ENCODE results near the gene ADGRL1.
"Not testable (repeated sequence)": the region's sequence is repeated elsewhere in the genome, so short reads cannot be mapped to it uniquely, and the experiment has no call there.

The ADGRL1 gene

DNA sequence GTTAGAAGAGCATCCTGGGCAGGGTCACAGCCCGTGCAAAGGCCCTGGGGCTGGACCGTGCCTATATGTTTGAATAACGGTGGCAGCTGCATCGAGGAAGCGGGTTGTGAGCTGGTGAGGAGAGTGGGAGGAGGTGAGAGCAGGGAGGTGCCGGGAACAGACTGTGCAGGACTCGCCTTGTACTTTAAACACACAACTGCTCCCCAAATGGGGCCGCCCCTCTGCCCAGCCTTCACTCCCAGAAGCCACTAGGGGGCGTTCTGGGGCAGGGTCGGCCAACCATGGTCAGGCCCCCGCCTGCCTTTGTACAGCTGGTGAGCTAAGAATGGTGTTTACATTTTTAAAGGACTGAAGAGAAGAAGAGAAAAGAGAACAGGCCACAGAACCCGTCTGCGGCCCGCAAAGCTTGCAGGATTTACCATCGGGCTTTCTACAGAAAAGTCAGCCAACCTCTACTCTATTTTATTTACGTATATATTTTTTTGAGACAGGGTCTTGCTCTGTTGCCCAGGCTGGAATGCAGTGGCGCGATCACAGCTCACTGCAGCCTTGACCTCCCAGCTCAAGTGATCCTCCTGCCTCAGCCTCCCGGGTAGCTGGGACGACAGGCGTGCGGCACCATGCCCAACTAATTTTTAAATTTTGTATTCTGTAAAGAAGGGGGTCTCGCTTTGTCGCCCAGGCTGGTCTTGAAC is 5.7 kb downstream of the ADGRL1 start:
- DNase-seq (ENCODE audit: low read depth in 1 of 2, low spot score in 1 of 2) = peak in 1 of 2 experiments; percentile 54
- H3K4me3 ChIP-seq (replicated peaks; ENCODE audit: insufficient read depth, low read length); H3K27ac ChIP-seq (replicated peaks); H3K27me3 ChIP-seq (ENCODE audit: insufficient read depth, poor library complexity, severe bottlenecking): not testable (repeated sequence)

DNA sequence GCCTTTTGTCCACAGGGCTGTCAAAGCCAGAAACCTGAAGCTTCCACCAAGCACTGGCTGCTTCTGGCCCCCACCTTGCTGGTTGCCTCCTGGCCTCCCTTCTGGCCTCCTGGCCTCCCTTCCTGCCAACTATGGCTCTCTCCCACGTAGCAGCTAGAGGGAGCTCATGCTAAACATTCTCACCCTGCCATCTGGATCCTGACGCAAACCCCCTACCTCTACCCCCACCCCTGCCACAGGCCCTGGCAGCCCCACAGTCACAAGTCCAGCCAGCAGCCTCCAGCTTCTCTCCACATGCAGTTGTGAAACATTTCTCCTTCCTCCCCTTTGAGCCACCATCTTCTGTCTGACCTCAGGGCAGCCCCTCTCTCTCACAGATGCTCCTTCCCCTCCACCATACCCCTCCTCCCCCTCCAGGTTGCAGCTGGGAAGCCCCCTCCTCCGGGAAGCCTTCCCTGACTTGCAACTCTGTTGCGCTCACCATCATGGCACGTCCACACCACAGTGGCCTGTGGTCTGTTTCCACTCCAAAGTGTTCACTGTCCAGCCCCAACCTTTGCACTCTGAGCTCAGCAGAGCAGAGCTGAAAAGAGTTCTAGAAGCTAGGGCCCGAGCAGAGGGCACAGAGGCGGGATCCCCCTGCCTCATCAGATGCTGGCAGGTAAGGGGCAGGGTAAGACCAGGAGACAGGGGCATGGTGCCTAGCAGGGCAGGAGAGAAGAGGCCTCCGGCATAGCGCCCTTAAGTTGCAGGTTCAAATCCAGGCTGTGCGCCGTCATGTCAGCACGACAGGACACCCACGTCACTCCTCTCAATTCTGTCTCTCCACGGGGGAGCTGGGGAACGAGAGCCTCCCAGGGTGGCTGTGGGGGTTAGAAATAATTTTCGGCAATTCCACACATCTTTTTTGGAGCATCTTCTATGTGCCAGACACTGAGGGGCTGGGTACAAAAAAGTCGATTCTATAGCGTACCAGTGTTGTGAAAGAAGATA is 7.3 kb downstream of the ADGRL1 start:
- no peaks in the 10 kb centered on the region for H3K27me3 ChIP-seq (ENCODE audit: insufficient read depth, poor library complexity, severe bottlenecking)
- no peak overlapping the region for H3K4me3 ChIP-seq (replicated peaks; ENCODE audit: insufficient read depth, low read length)
- no peak overlapping the region for H3K27ac ChIP-seq (replicated peaks)
- TF ChIP-seq, protein P1, sequence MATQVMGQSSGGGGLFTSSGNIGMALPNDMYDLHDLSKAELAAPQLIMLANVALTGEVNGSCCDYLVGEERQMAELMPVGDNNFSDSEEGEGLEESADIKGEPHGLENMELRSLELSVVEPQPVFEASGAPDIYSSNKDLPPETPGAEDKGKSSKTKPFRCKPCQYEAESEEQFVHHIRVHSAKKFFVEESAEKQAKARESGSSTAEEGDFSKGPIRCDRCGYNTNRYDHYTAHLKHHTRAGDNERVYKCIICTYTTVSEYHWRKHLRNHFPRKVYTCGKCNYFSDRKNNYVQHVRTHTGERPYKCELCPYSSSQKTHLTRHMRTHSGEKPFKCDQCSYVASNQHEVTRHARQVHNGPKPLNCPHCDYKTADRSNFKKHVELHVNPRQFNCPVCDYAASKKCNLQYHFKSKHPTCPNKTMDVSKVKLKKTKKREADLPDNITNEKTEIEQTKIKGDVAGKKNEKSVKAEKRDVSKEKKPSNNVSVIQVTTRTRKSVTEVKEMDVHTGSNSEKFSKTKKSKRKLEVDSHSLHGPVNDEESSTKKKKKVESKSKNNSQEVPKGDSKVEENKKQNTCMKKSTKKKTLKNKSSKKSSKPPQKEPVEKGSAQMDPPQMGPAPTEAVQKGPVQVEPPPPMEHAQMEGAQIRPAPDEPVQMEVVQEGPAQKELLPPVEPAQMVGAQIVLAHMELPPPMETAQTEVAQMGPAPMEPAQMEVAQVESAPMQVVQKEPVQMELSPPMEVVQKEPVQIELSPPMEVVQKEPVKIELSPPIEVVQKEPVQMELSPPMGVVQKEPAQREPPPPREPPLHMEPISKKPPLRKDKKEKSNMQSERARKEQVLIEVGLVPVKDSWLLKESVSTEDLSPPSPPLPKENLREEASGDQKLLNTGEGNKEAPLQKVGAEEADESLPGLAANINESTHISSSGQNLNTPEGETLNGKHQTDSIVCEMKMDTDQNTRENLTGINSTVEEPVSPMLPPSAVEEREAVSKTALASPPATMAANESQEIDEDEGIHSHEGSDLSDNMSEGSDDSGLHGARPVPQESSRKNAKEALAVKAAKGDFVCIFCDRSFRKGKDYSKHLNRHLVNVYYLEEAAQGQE (IDR thresholded peaks at IDR 0.05; ENCODE audit: insufficient replicate concordance, low read depth) = no peak
- TF ChIP-seq GABPA (IDR thresholded peaks at IDR 0.05; ENCODE audit: low read depth) = no peak
- TF ChIP-seq POLR2AphosphoS5 (IDR thresholded peaks at IDR 0.05; ENCODE audit: low read depth) = no peak
- no peak for TF ChIP-seq SPI1 (IDR thresholded peaks at IDR 0.05; ENCODE audit: borderline replicate concordance, low read depth)
- TF ChIP-seq, protein P2, sequence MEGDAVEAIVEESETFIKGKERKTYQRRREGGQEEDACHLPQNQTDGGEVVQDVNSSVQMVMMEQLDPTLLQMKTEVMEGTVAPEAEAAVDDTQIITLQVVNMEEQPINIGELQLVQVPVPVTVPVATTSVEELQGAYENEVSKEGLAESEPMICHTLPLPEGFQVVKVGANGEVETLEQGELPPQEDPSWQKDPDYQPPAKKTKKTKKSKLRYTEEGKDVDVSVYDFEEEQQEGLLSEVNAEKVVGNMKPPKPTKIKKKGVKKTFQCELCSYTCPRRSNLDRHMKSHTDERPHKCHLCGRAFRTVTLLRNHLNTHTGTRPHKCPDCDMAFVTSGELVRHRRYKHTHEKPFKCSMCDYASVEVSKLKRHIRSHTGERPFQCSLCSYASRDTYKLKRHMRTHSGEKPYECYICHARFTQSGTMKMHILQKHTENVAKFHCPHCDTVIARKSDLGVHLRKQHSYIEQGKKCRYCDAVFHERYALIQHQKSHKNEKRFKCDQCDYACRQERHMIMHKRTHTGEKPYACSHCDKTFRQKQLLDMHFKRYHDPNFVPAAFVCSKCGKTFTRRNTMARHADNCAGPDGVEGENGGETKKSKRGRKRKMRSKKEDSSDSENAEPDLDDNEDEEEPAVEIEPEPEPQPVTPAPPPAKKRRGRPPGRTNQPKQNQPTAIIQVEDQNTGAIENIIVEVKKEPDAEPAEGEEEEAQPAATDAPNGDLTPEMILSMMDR (IDR thresholded peaks at IDR 0.05; ENCODE audit: insufficient read depth, low read length) = no peak
- DNase-seq (ENCODE audit: low read depth in 1 of 2, low spot score in 1 of 2) = peak in 1 of 2 experiments; percentile 10

DNA sequence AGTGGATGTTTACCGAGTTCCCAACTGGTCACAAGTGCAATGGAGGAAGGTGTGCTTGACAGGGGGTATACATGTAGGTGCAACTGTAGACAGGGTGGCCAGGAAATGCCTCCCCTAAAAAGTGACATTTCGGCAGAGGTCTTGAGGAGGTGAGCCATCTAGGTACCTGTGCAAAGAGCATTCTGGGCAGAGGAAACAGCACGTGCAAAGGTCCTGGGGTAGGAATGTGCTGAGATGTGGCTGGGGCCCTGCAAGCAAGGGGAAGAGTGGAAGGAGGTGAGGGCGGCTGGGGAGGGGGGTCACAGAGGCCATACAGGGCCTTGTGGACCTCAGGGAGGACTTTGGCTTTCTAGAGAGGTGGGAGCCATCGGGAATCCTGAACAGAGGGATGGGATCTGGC is 8.1 kb downstream of the ADGRL1 start:
- Histone ChIP-seq H3K27me3 (ENCODE audit: insufficient read depth, poor library complexity, severe bottlenecking) (no peaks in the 10 kb centered on the region), H3K27ac (replicated peaks) (no peak overlapping the region), H3K4me3 (replicated peaks; ENCODE audit: insufficient read depth, low read length) (no peak overlapping the region)
- TF ChIP-seq, protein P1 (IDR thresholded peaks at IDR 0.05; ENCODE audit: insufficient replicate concordance, low read depth) = no peak
- no peak for TF ChIP-seq SPI1 (IDR thresholded peaks at IDR 0.05; ENCODE audit: borderline replicate concordance, low read depth)
- no peak for TF ChIP-seq POLR2AphosphoS5 (IDR thresholded peaks at IDR 0.05; ENCODE audit: low read depth)
- TF ChIP-seq GABPA (IDR thresholded peaks at IDR 0.05; ENCODE audit: low read depth) = no peak
- TF ChIP-seq, protein P2 (IDR thresholded peaks at IDR 0.05; ENCODE audit: insufficient read depth, low read length) = no peak
- no peak for DNase-seq (ENCODE audit: low read depth in 1 of 2, low spot score in 1 of 2)

DNA sequence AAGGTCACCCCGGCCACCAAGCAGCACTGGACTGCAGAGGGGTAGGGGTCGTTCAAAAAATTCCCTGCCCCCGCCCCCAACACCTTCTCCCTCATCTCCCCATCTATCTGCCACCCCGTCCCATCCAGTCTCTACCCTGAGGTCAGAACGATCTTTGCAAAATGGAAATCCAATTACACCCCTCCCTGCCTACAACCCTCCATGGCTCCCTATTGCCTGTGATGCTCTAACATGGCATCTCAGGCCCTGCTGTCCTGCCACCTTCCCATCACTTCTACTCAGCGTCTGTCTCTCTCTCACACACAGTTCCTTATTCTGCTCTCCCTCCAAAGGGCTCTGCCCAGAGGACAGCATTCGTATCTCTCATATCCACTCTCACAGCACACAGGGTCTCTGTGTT is 8.7 kb downstream of the ADGRL1 start:
- H3K27me3 ChIP-seq (ENCODE audit: insufficient read depth, poor library complexity, severe bottlenecking); DNase-seq (ENCODE audit: low read depth in 1 of 2, low spot score in 1 of 2); H3K4me3 ChIP-seq (replicated peaks; ENCODE audit: insufficient read depth, low read length); H3K27ac ChIP-seq (replicated peaks): not testable (repeated sequence)

Measured in HL-60 (cell line).